GM12891 (cell line): ENCODE results near the gene S100PBP.

ENCODE experiments used
- DNase-seq: peaks from one replicate; pipeline ENCODE4 v3.0.0; 2011; ENCODE audit warnings: low spot score; ENCODE audit not compliant: insufficient read length
- FAIRE-seq: peaks from 2 replicates; lab custom pipeline; 2011; peaks lifted over from hg19 to GRCh38; lab: Jason Lieb, UNC
- PAX5 ChIP-seq: IDR thresholded peaks from 2 replicates; pipeline ENCODE4 v1.6.1; 2011; ENCODE audit warnings: low read length, moderate library complexity, mild to moderate bottlenecking; ENCODE audit not compliant: insufficient read depth, severe bottlenecking
- POLR2A ChIP-seq: IDR thresholded peaks from 2 replicates; pipeline ENCODE4 v1.6.1; 2011; ENCODE audit warnings: low read depth, low read length, control low read depth
- POLR2AphosphoS5 ChIP-seq: IDR thresholded peaks from 2 replicates; pipeline ENCODE4 v1.6.1; 2011; ENCODE audit warnings: low read depth, low read length, control low read depth
- POU2F2 ChIP-seq: IDR thresholded peaks from 2 replicates; pipeline ENCODE4 v1.6.1; 2011; ENCODE audit warnings: low read depth, mild to moderate bottlenecking, control low read depth, low read length, moderate library complexity
- SPI1 ChIP-seq: IDR thresholded peaks from 2 replicates; pipeline ENCODE4 v1.6.1; 2011; ENCODE audit warnings: low read depth, low read length, control low read depth
- TAF1 ChIP-seq: IDR thresholded peaks from 2 replicates; pipeline ENCODE4 v1.6.1; 2011; ENCODE audit warnings: low read depth, low read length, control low read depth

The S100PBP gene

DNA sequence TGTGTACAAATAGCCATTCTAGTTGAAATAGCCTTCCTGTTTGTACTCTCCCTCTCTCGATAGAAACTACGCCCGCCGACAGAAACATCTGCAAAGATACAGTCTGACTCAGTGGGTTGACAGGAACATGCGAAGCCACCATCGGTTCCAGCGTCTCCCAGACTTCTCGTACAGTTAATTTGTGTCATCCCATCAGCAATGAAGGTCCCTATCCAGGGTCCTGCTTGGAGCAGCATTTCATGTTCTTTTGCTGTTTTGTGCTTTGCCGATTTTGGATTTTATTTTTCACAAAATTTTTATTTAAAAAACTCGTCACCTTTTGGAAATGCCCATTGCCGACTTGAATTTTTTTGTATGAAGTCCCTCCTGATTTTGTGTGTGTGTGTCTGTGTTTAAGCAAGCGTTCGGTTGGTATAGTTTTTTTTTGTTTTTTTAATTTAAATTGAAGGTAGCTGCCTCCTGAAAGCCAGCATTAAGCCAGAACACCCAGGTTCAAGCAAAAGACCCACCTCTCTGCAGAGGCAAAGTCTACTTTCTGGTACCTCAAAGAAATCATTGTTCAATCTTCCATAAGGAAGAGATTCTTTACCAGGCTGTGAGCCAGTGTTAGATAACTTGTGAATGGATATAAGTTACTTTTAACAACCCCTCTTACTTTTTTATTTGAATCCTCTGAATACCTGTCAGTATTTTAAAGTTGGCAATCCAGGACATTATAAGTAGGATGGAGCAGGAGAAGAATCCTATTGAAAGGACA, 38.6 kb downstream of the S100PBP start:
- TF ChIP-seq PAX5 = no peak
- no peak for TF ChIP-seq TAF1
- no peak for TF ChIP-seq POU2F2
- no peak for TF ChIP-seq POLR2A
- no peak for TF ChIP-seq POLR2AphosphoS5
- TF ChIP-seq SPI1 = no peak
- DNase-seq (no peak), FAIRE-seq (no peak)

DNA sequence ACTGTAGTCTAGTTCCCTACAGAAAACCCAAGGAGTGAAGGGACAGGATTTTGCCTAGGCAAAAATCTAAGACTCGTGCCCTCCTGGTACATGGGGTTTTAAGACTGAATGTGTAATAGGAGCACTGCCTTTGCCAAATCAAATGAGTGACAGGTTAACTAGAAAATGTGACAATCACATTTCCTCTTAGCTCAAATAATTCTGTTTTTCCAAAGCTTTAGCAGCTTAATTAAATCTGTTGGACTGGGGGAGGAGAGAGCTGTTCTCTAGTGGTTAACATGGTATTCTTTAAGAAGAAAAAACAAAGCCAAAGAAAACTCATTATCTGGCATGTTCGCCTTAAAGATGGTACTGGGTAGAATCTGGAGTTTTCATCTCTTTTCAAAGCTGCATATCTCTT, 40.7 kb downstream of the S100PBP start:
- FAIRE-seq (peak; percentile 20), DNase-seq (no peak)
- TF ChIP-seq TAF1 = no peak
- no peak for TF ChIP-seq PAX5
- no peak for TF ChIP-seq POLR2AphosphoS5
- TF ChIP-seq SPI1 = no peak
- no peak for TF ChIP-seq POLR2A
- TF ChIP-seq POU2F2 = no peak

DNA sequence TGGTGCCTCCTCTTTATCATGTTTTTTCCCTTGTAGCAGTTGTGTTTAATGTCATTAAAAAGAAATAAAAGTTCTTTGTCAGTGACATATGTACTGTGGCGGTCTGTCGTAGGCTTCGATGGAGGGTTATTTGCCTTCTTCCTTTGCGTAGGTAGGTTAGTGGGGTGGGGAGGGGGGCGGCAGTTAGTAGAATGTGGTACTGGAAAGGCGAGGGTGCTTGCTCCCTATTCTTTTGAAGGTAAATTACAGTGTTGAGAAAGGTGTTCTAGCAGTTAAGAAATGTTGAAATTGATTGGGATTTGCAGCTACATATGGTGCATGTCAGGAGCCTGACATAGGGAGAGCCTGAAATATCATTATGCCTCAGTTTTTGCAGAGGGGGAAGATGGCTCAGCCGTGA, 41.3 kb downstream of the S100PBP start:
- TF ChIP-seq TAF1 (no peak), PAX5 (no peak), POLR2AphosphoS5 (no peak), POLR2A (no peak), POU2F2 (no peak), SPI1 (no peak)
- no peak for FAIRE-seq

GRCh38 chr1:32859915-32860314, 42.5 kb downstream of the S100PBP start:
- TF ChIP-seq POU2F2 = no peak
- no peak for TF ChIP-seq TAF1
- no peak for TF ChIP-seq POLR2AphosphoS5
- no peak for TF ChIP-seq SPI1
- FAIRE-seq = no peak
- no peak for DNase-seq

More for the DNA sequence above, 41.3 kb downstream of the S100PBP start:
- DNase-seq = no peak

DNA sequence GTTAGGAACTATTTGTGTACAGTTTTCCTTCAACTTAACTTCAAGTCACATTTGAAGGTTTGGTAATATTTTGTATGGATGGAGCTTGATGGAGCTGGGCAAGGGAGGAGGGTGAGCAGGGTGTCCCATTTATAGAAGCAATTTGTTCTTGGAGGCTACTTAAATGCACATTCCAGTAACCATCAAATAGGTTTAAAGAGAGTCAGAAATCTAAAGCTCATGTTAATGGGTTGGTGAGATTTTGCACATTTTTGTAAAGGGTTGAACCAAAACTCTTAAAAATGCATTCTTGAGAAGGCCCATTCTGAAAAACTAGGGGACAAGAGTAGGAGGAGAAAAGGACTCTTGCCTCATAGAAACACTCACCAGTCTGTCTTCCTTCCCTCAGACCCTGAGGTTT, 43.1 kb downstream of the S100PBP start:
- TF ChIP-seq POU2F2 (no peak), POLR2A (no peak), POLR2AphosphoS5 (no peak), TAF1 (no peak), PAX5 (no peak), SPI1 (no peak)
- FAIRE-seq = no peak
- no peak for DNase-seq

GRCh38 chr1:32861904-32862695, 44.6 kb downstream of the S100PBP start:
- FAIRE-seq = no peak
- TF ChIP-seq TAF1 (no peak), SPI1 (no peak), POLR2A (no peak), POLR2AphosphoS5 (no peak), PAX5 (no peak), POU2F2 (no peak)
- no peak for DNase-seq

DNA sequence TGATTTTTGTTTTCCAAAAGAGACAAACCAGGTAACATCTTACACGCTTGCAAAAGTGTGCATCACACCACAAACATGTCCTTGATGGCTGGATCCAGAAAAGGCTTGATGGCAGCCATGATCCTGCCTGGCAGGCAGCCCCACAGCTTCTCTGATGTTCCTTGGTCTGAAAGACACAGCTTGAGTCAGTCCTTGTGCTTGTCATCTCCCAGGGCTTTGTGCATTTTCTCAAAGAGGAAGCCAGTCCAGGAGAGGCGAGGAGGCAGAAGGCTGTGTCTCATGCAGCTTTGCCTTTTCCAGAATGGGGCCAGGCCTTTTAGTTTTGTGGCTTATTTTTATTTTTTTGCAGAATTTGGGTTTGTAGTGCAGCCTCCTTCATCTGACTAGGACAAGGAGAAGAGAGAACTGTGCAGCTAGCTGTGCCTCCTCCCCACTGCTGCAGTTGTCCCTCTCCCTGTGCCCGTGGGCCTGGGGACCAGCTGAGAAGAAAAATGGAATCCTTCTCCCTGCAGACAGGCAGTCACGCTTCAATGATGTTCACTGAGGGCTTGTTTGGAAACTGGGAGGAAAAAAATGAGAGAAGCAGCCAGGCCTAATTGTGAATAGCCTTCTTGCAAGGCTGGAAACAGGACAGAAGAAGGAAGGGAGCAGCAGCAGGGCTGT, 45.9 kb downstream of the S100PBP start:
- TF ChIP-seq POLR2A = no peak
- TF ChIP-seq TAF1 = no peak
- TF ChIP-seq POLR2AphosphoS5 = no peak
- no peak for TF ChIP-seq PAX5
- TF ChIP-seq SPI1 = no peak
- TF ChIP-seq POU2F2 = no peak
- no peak for DNase-seq
- no peak for FAIRE-seq

DNA sequence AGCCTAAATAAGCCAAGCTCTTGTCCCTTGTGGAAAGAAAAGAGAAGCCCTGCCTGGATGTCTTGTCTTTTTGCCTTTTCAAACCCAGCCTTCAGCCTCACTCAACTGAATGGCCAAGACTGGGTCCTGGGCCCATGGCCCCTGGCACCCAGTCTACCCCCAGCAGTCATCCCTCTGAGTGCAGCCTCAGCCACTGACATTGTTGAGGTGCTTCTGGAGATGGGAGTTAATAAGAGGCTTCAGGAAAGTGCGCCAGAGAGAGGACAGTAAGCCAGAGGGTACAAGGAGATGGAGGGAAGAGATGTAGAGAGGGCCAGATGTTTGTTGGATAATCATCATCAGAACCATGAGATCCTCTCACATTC, 46.4 kb downstream of the S100PBP start:
- no peak for DNase-seq
- FAIRE-seq = no peak

GRCh38 chr1:32864375-32865019, 47.0 kb downstream of the S100PBP start:
- TF ChIP-seq SPI1 (no peak), POU2F2 (no peak), POLR2AphosphoS5 (no peak), PAX5 (no peak), TAF1 (no peak)
- no peak for FAIRE-seq
- DNase-seq = no peak

More for the DNA sequence above, 46.4 kb downstream of the S100PBP start:
- TF ChIP-seq PAX5 (no peak), POLR2AphosphoS5 (no peak), SPI1 (no peak), POU2F2 (no peak), POLR2A (no peak), TAF1 (no peak)
